ENCODE measurements around the gene TNFRSF9. TPM values are rescaled to one million over a fixed set of nuclear protein-coding genes. Genes with fewer than 3 reads are reported as not detected.

TNFRSF9 gene
- total RNA-seq, 1 experiment from 2014 or later, result not detected

- H2BK20ac ChIP-seq (ENCODE audit: low read depth, low read length, poor library complexity, severe bottlenecking), result no peak overlapping the region
- H3K4me2 ChIP-seq (ENCODE audit: insufficient read depth, insufficient read length, low read length), result no peak overlapping the region
- no peaks in the 10 kb centered on the region for H3K9me3 Mint-ChIP-seq
- no peaks in the 10 kb centered on the region for H4K20me1 ChIP-seq (ENCODE audit: control insufficient read depth, insufficient read depth, insufficient read length)
- no peak overlapping the region for H2AK5ac ChIP-seq (ENCODE audit: insufficient read length, low read length)
- H3K4me1 Mint-ChIP-seq, result peaks cover 2% of the 10 kb centered on the region in 2 experiments
- H2BK120ac ChIP-seq (ENCODE audit: low read depth, low read length, poor library complexity, severe bottlenecking), result no peak overlapping the region
- H3K9me3 ChIP-seq (ENCODE audit: control insufficient read depth, low read depth, low read length), result no peaks in the 10 kb centered on the region
- no peak overlapping the region for H3K27ac Mint-ChIP-seq
- no peak for TF ChIP-seq CTCF (conservative IDR thresholded peaks at IDR 0.05)
- WGBS (ENCODE audit: extremely low coverage, insufficient read length, low lambda C conversion rate), result no CpG with 5 or more reads among the region's 2 CpGs
- H3T11ph ChIP-seq (ENCODE audit: low read length), result no peak overlapping the region
- H3K27me3 ChIP-seq (ENCODE audit: insufficient read depth, low read length), result no peaks in the 10 kb centered on the region
- no peak overlapping the region for H4K8ac ChIP-seq (replicated peaks; ENCODE audit: insufficient read length, low read depth, low read length)
- H2AFZ ChIP-seq (ENCODE audit: low read length), result no peak overlapping the region
- H2BK5ac ChIP-seq (ENCODE audit: insufficient read length, low read length), result no peak overlapping the region
- H3K14ac ChIP-seq (ENCODE audit: insufficient read depth, low read length), result no peak overlapping the region; the same call in 1 of the 2 replicates
- no peak overlapping the region for H3K56ac ChIP-seq (ENCODE audit: insufficient read length, low read depth, low read length)
- H3K27me3 Mint-ChIP-seq (ENCODE audit: low read depth), result no peaks in the 10 kb centered on the region
- no peak overlapping the region for H3K4ac ChIP-seq (ENCODE audit: low read depth, low read length)
- no peaks in the 10 kb centered on the region for H3K4me1 ChIP-seq (ENCODE audit: insufficient read depth, low read length)
- no peak overlapping the region for H3K18ac ChIP-seq (ENCODE audit: insufficient read length, low read depth, low read length)
- no peak overlapping the region for H3K9ac ChIP-seq (ENCODE audit: extremely low read depth, insufficient read length, low read length)
- no peak overlapping the region for H3K27ac ChIP-seq (ENCODE audit: insufficient read length, low read depth, low read length)
- peaks cover 2% of the 10 kb centered on the region; the same call in 1 of the 2 replicates for H3K79me2 ChIP-seq (ENCODE audit: insufficient read depth, low read length)
- no peak overlapping the region for H4K91ac ChIP-seq (ENCODE audit: insufficient read length, low read depth, low read length)
- no peak overlapping the region for H3K23ac ChIP-seq (ENCODE audit: insufficient read length, low read depth, low read length)
- peaks cover 48 to 65% (median 55%) of the 10 kb centered on the region in 3 experiments for H3K36me3 Mint-ChIP-seq (ENCODE audit: insufficient read depth in 1 of 3, low read depth in 3 of 3)
- H3K79me1 ChIP-seq (ENCODE audit: insufficient read depth, low read depth, low read length, poor library complexity, severe bottlenecking), result peaks cover 6% of the 10 kb centered on the region
- H3K23me2 ChIP-seq (ENCODE audit: insufficient read length, low read depth, low read length, poor library complexity, severe bottlenecking), result no peaks in the 10 kb centered on the region
- H4K5ac ChIP-seq (ENCODE audit: insufficient read length, low read depth, low read length), result no peak overlapping the region
- DNase-seq, result no peak
- H2BK12ac ChIP-seq (ENCODE audit: insufficient read length, low read depth, low read length), result no peak overlapping the region
- no peak overlapping the region for H2BK15ac ChIP-seq (ENCODE audit: low read depth, low read length)
- no peak overlapping the region for H3K4me3 Mint-ChIP-seq
These were observed 32.4 kb upstream of the TNFRSF9 start for GRCh38 chr1:7973086-7973485.
